ENCODE measurements around the gene SMARCA2.

DNA sequence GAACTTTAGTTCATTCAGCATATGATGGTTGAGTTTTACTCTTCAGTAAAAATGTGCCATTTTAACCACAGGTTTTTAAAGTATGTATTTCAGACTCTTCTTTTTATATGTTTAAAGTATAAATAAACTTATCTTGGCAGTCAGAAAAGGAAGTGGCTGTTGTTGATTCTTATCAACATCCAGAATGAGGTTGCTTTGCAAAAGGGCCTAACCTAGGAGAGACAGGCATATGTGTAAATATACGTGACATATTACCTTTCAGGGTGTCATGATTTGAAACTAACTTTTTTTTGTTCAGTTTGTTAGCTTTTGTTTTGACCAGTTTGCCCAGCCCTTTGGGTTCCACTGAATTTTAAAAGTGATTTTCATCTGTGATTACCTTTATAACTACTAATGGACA lies 7.4 kb downstream of the SMARCA2 start:
- TF ChIP-seq CTCF (IDR thresholded peaks at IDR 0.05; ENCODE audit: poor library complexity, severe bottlenecking) (no peak), MXI1 (conservative IDR thresholded peaks at IDR 0.05; ENCODE audit: poor library complexity, severe bottlenecking) (no peak), POLR2AphosphoS5 (IDR thresholded peaks at IDR 0.05) (no peak), REST (IDR thresholded peaks at IDR 0.05; ENCODE audit: borderline replicate concordance) (no peak), EP300 (conservative IDR thresholded peaks at IDR 0.05; ENCODE audit: poor library complexity, severe bottlenecking) (no peak), SMC3 (conservative IDR thresholded peaks at IDR 0.05; ENCODE audit: poor library complexity) (no peak)
